Stimulated activated CD8-positive, alpha-beta memory T cell treated with anti-CD3 and anti-CD28 coated beads, Interleukin-4, amount 100 ng/mL, for 4 hours (primary cell): Measurements from ENCODE around the gene TADA1.
A peak's percentile ranks its signal among the peaks of the same experiment; 100 is the strongest.

Experiments used
- DNase-seq, 2 donors: peaks; one replicate each; pipeline ENCODE4 v3.0.0-alpha.2; 2020; ENCODE audit warnings: low read depth in 2 of 2, low spot score in 1 of 2

Gene TADA1

GRCh38 chr1:166875734-166876539 lies at the start of gene TADA1:
Gene TADA1 (minus strand): TSS chr1:166876264. CDS start chr1:166876233, 31 bp downstream.
- peak; percentile 96 to 97 for DNase-seq

DNA sequence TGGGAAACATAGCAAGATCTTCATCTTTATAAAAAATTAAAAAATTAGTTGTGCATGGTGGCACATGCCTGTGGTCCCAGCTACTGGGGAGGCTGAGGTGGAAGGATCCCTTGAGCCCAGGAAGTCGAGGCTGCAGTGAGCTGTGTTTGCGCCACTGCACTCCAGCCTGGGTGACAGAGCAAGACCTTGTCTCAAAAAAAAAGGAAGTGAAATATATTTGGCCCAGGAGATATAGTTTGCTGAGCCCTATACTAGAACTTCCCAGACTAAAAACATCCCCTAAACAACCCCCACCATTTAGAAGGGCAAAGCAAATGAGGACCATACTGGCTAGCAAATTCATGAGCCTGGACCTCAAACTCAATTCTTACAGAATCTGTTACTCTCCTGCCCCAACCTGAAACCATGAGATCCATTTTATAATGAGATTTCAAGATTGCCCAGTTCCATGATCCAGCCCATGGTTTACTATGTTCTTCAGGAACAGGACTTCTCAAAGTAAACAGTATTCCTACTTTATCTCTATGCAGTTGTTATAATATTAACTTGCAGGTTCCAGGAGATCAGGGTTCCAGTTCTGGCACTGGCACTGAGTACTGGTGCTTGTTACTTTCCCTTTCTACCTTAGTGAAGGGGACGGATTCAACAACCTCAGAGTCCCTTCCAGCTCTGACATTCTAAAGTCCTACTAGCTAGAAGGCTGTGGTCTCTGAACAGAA lies 48.9 kb upstream of the TADA1 start:
- no peak for DNase-seq

GRCh38 chr1:166920561-166921475 lies 44.8 kb upstream of the TADA1 start:
- DNase-seq = no peak

GRCh38 chr1:166918956-166919316 lies 42.9 kb upstream of the TADA1 start:
- DNase-seq = no peak

DNA sequence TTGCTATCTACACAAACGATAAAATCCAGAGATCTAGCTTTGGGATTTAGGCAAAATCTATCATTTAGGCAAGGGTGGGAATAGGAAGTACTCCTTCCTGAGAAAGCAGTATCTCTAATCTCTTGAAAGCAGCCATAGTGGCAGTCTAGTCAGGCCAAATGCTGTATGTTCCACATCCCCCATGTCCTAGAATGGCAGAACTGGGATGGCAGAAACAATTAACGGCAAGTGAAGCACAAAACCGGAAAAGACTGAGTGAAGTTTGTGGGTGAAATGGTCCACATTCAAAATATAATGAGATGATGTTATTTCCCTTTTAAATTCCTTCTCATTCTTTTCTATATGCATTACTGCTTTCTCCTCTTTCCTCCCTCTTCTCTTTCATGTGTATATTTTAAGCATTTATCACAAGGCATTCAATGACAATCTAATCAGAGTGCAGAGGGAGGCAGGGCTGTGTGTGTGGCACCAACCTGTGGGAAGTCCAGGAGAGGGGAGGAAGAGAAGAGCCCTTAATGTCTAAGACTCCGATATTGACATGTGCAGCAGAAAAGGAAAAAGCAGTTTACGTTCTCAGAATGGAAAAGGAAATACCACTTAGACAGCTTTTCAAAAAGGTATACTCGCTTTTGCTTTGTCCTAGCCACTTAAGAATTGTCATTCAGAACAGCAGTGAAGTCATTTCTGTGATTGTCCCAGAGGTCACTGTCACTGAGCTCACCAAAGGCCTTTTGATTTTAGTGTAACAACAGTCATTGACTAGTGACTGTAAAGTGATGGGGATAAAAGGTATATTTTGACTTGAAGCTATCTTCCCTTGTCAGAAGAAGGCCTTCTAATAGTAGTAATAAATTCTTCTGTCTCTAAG lies 42.3 kb upstream of the TADA1 start:
- DNase-seq = no peak

DNA sequence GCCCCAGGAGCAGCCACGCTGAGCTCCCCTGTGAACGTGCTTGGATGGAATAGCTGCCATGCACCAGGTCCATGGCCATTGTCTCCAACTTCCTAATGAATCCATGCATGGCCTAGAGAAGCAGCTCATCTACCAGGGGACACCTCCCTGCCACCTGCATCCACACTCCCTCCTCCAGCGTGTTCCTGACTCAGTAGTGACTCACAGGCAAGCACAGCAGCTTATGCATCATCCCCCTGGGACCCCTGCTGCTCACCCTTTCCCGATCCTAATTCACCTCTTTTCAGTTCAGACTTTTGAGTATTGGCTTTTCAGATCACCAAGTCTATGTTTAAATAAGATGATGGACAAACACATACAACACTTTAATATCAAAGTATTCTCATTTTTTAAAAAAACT lies 39.9 kb upstream of the TADA1 start:
- DNase-seq = no peak

GRCh38 chr1:166915042-166915441 lies 39.0 kb upstream of the TADA1 start:
- DNase-seq = no peak

GRCh38 chr1:166914111-166914510 lies 38.0 kb upstream of the TADA1 start:
- DNase-seq = no peak

DNA sequence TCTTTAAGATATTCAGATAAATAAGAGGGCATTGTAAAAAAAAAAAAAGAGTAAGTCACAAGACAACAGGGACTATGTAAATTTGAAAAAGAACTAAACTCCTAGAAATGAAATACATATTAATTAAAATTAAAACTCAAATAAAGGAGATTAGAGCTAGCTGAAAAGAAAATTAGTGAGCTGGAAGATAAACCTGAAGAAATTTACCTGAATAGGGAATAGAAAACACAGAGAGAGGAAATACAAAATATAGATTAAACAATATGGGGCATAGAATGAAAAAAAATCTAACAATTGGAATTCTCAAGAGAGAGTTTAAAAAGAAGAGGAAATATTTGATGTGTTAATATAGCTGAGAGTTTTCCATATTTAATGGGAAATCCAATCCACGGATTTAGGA lies 35.6 kb upstream of the TADA1 start:
- DNase-seq = no peak

- DNase-seq = peak; percentile 37 to 56
Measured at GRCh38 chr1:166910396-166910994, 34.4 kb upstream of the TADA1 start.

GRCh38 chr1:166908942-166909341 lies 32.9 kb upstream of the TADA1 start:
- DNase-seq = no peak

DNA sequence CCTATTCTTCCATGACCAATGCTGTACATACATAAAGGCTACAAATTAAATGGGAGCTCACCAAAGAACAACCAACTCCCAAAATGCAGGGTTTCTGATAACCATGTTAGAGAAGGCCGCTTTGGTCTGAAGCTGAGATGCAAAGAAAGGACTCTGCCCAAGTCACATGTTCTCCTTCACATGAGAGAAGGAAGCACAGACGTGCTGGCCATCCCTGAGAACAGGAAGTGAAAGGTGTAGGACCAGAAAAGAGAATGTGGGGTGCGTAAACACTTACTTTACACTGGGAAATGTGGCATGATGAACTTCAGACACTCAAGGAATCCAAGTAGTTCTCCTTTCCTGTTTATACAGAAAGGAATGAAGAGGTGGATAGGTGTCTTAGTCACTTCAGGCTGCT lies 31.7 kb upstream of the TADA1 start:
- no peak for DNase-seq

- DNase-seq = no peak
Measured at GRCh38 chr1:166907051-166907450, 31.0 kb upstream of the TADA1 start.

DNA sequence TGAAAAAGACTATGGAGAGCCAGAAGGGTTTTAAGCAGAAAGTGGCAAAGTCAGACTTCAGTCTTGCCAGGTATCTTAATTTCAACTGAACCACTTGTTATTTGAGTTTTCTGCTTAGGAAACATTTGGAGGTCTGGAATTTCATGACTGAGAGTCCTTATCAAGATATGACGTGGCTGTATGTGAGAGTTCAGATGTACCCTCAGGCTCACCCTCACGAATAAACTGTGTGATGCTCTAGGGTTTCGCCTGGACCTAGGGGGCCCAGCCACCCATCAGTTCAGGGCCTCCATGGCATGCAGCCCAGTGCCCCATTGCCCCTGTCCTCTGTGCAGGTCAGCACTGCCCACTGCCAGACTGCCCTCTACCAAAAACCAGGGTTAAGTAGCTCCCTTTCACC lies 30.6 kb upstream of the TADA1 start:
- no peak for DNase-seq

DNA sequence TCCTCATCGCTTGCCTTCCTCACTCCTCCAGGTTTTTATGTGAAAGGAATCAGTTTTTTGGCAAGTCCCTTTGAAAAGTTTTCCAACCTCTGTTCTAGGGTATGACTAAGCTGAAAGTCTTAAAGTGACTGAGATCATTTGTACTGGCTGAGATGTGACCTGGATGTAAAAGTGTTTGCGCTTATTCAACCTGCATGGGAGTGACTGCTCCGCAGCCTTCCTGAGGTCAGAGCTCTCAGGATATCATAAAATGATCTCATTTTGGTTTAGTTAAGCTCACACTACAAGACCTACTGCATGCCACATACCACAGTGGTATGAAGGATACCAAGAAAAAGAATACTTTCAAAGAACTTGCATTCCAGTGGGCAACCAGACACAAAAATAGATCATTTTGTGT lies 29.8 kb upstream of the TADA1 start:
- DNase-seq = no peak

DNA sequence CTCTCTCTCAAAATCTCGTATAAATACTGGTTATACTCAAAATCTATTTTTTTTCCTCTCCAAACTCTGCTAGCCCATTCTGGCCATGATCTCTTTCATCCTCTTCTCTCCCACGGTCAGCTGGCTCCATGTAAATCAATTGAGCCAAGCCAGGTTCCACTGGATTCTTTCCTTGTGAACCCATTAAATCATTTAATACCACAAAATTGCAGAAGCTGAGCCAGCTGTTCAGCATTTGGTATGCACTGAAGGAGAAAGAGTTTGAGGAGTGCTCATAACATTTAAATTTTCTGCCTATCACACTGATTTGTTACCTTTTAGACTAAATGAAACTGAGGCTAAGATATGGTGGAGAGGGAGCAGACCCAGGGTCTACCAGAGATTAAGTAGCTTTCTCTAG lies 29.1 kb upstream of the TADA1 start:
- DNase-seq = no peak

- DNase-seq = no peak
Measured at GRCh38 chr1:166903232-166903631, 27.2 kb upstream of the TADA1 start.

DNA sequence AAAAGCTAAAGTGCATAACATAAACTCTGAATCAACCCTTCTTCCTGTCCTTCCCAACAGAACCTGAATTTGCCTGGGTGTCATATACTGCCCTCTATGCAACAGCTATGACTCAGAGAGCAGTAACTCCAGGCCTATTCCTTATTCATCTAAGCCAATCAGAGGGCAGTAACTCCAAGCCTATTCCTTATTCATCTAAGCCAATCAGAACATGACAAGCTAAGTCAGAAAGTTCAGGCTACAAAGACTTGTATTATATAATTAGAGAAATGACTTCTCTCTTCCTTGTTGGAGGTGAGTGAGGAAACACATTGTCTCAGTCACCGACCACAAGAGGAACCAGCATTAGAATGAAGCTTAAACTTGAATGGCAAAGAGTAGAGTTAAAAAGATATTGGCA lies 26.2 kb upstream of the TADA1 start:
- no peak for DNase-seq

GRCh38 chr1:166900987-166901386 lies 24.9 kb upstream of the TADA1 start:
- DNase-seq = no peak

- no peak for DNase-seq
Measured at GRCh38 chr1:166899769-166900168, 23.7 kb upstream of the TADA1 start.
